ENCODE results near the gene RAET1G. TPM values are rescaled to one million over a fixed set of nuclear protein-coding genes. Genes with fewer than 3 reads are reported as not detected.

The RAET1G gene
- total and polyA plus RNA-seq, 2 donors (not counting 1 experiment from before 2014, with no cell fraction given) = not detected

DNA sequence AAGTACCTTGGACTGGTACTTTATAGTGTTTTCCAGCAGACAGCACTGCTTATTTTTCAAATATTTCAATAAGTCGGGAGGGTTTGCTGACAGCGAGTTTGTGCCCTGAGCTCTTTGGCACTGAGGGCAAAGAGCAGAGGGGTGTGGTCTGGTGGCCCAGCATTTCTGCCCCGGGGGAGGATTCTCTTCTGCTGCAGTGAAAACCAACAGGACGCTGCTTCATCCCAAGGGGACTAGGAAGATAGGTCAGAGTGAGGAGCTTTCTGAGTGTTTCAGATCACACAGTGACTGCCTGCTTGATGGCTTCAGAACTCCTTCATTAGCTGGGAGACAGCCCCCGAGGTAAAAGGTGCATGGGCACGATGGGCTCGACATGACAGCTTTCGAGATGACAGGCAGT is 27.5 kb upstream of the RAET1G start:
- ATAC-seq (ENCODE audit: low read depth) (no peak), DNase-seq (no peak)
- H2AFZ ChIP-seq (ENCODE audit: insufficient read depth, low read depth, low read length, poor library complexity, severe bottlenecking) = no peak overlapping the region
- ChIA-PET POLR2A (no interaction called here), CTCF (no interaction called here)
- H3K4me1 Mint-ChIP-seq = peaks cover 9% of the 10 kb centered on the region
- H3K27ac ChIP-seq (ENCODE audit: low read length in 2 of 2) = no peak overlapping the region
- H3K9ac ChIP-seq (ENCODE audit: low read length) = no peak overlapping the region
- H3K9me3 ChIP-seq (ENCODE audit: control extremely low read depth in 1 of 3, control insufficient read depth in 2 of 3, insufficient read depth in 1 of 3, low read length in 2 of 3) = no peaks in the 10 kb centered on the region
- peaks cover 74% of the 10 kb centered on the region for H3K27me3 Mint-ChIP-seq
- no peak overlapping the region for H3K4me3 ChIP-seq (ENCODE audit: control extremely low read depth in 1 of 5, extremely low read depth in 1 of 5, insufficient read depth in 1 of 5, low read depth in 2 of 5, low read length in 4 of 5)
- no peaks in the 10 kb centered on the region for H4K20me1 ChIP-seq (ENCODE audit: control insufficient read depth, insufficient read depth, low read length, poor library complexity, severe bottlenecking)
- no peaks in the 10 kb centered on the region for H3K36me3 ChIP-seq (replicated peaks in 1 of 2; ENCODE audit: control extremely low read depth in 1 of 2, control insufficient read depth in 1 of 2, extremely low read depth in 1 of 2, insufficient read depth in 2 of 2, low read length in 1 of 2)
- H3K79me2 ChIP-seq (ENCODE audit: control insufficient read depth, insufficient read depth, low read length) = no peaks in the 10 kb centered on the region
- H3K4me3 Mint-ChIP-seq = no peak overlapping the region
- H3K9me3 Mint-ChIP-seq (ENCODE audit: insufficient read depth) = no peaks in the 10 kb centered on the region
- peaks cover 5 to 10% of the 10 kb centered on the region in 2 donors for H3K4me1 ChIP-seq (ENCODE audit: control insufficient read depth in 2 of 2, insufficient read depth in 2 of 2, low read length in 2 of 2)
- no peak overlapping the region for H3K4me2 ChIP-seq (replicated peaks; ENCODE audit: low read depth, low read length, poor library complexity, severe bottlenecking)
- peaks cover 0 to 57% (median 31%) of the 10 kb centered on the region in 4 experiments for H3K27me3 ChIP-seq (replicated peaks in 1 of 4; ENCODE audit: control extremely low read depth in 1 of 4, control insufficient read depth in 3 of 4, insufficient read depth in 4 of 4, low read length in 3 of 4)
- WGBS (ENCODE audit: insufficient coverage) = 36% methylated on average over 7 of the region's 8 CpGs
- no peak overlapping the region for H3K27ac Mint-ChIP-seq
- intact Hi-C loops (cut with micrococcal nuclease) = no loop called here
- no peak for TF ChIP-seq CTCF (IDR thresholded peaks at IDR 0.05)
- TF ChIP-seq EZH2 (IDR thresholded peaks at IDR 0.05; ENCODE audit: borderline replicate concordance, insufficient read depth, low read depth, low read length, poor library complexity, severe bottlenecking) = no peak

- Histone ChIP-seq H3K36me3 (replicated peaks in 1 of 2; ENCODE audit: control extremely low read depth in 1 of 2, control insufficient read depth in 1 of 2, extremely low read depth in 1 of 2, insufficient read depth in 2 of 2, low read length in 1 of 2) (no peaks in the 10 kb centered on the region), H3K9me3 (ENCODE audit: control extremely low read depth in 1 of 3, control insufficient read depth in 2 of 3, insufficient read depth in 1 of 3, low read length in 2 of 3) (no peaks in the 10 kb centered on the region), H3K27me3 (replicated peaks in 1 of 4; ENCODE audit: control extremely low read depth in 1 of 4, control insufficient read depth in 3 of 4, insufficient read depth in 4 of 4, low read length in 3 of 4) (peaks cover 0 to 43% (median 27%) of the 10 kb centered on the region in 4 experiments), H3K79me2 (ENCODE audit: control insufficient read depth, insufficient read depth, low read length) (no peaks in the 10 kb centered on the region), H3K4me3 (ENCODE audit: control extremely low read depth in 1 of 5, extremely low read depth in 1 of 5, insufficient read depth in 1 of 5, low read depth in 2 of 5, low read length in 4 of 5) (no peak overlapping the region), H3K9ac (ENCODE audit: low read length) (no peak overlapping the region), H4K20me1 (ENCODE audit: control insufficient read depth, insufficient read depth, low read length, poor library complexity, severe bottlenecking) (no peaks in the 10 kb centered on the region), H3K4me1 (ENCODE audit: control insufficient read depth in 2 of 2, insufficient read depth in 2 of 2, low read length in 2 of 2) (peaks cover 0 to 3% of the 10 kb centered on the region in 2 donors), H3K27ac (ENCODE audit: low read length in 2 of 2) (no peak overlapping the region), H2AFZ (ENCODE audit: insufficient read depth, low read depth, low read length, poor library complexity, severe bottlenecking) (no peak overlapping the region), H3K4me2 (replicated peaks; ENCODE audit: low read depth, low read length, poor library complexity, severe bottlenecking) (no peak overlapping the region)
- ATAC-seq (ENCODE audit: low read depth) (no peak), DNase-seq (no peak)
- POLR2A ChIA-PET = no interaction called here
- no peak overlapping the region for H3K27ac Mint-ChIP-seq
- intact Hi-C loops (cut with micrococcal nuclease) = no loop called here
- peaks cover 3% of the 10 kb centered on the region for H3K4me1 Mint-ChIP-seq
- WGBS (ENCODE audit: insufficient coverage) = 81% methylated on average over 5 of the region's 5 CpGs
- H3K27me3 Mint-ChIP-seq = peaks cover 69% of the 10 kb centered on the region
- H3K4me3 Mint-ChIP-seq = no peak overlapping the region
- no peaks in the 10 kb centered on the region for H3K9me3 Mint-ChIP-seq (ENCODE audit: insufficient read depth)
- CTCF ChIA-PET = interaction anchor here (1.3 kb wide), 1 partner anchor 14 kb away, joined by 3 read pairs; no protein-coding TSS in a partner anchor
- no peak for TF ChIP-seq EZH2 (IDR thresholded peaks at IDR 0.05; ENCODE audit: borderline replicate concordance, insufficient read depth, low read depth, low read length, poor library complexity, severe bottlenecking)
- no peak for TF ChIP-seq CTCF (IDR thresholded peaks at IDR 0.05)
These were observed 25.7 kb upstream of the RAET1G start for GRCh38 chr6:149948616-149949015.

All from B cell (primary cell).